Spleen (tissue), 7 donors: ENCODE results near the gene TMEM117.

Experiments used
- CTCF ChIP-seq, 11 experiments: fragments of 200-600 bp in 7 of 11; fragments of 450-650 bp in 4 of 11; sonication (generic) in 4 of 11; IDR thresholded peaks in 8 of 11; conservative IDR thresholded peaks in 3 of 11; 1 replicate in 7 of 11; 2 replicates in 4 of 11; pipeline versions ENCODE4 v1.4.0 to v1.8.0; 2016 to 2021; ENCODE audit warnings: antibody characterized with exemption in 11 of 11, inconsistent platforms in 4 of 11, mild to moderate bottlenecking in 1 of 11
- POLR2A ChIP-seq, 3 donors: fragments of 450-650 bp; IDR thresholded peaks; one replicate each; pipeline ENCODE4 v1.5.1; 2017; ENCODE audit warnings: antibody characterized with exemption in 3 of 3, mild to moderate bottlenecking in 1 of 3
- donor health status: DM: no; HTN: no; CAD: no; lungs with moderate emphysema.
- donor health status: DM: no; HTN: no; CAD: no.
- donor health status: DM: no; HTN: no; CAD: no.

GRCh38 chr12:44296624-44297197 lies 460.8 kb downstream of the TMEM117 start:
- TF ChIP-seq POLR2A (IDR thresholded peaks at IDR 0.05) = no peak
- TF ChIP-seq CTCF (IDR thresholded peaks at IDR 0.05 in 8 of 11, conservative IDR thresholded peaks at IDR 0.05 in 3 of 11) = no peak
